K562 (cell line): ENCODE measurements around the gene NCKAP1. TPM values are rescaled to one million over a fixed set of nuclear protein-coding genes. Genes with fewer than 3 reads are reported as not detected.

Source experiments
- ARID1B ChIP-seq: fragments of 450-650 bp; IDR thresholded peaks from 2 replicates; pipeline ENCODE4 v1.6.1; 2016; ENCODE audit warnings: antibody characterized with exemption, mild to moderate bottlenecking, inconsistent platforms
- ELF4 ChIP-seq: fragments of 450-650 bp; formaldehyde crosslinking; IDR thresholded peaks from 2 replicates; pipeline ENCODE4 v1.4.0; 2022; ENCODE audit warnings: missing genetic modification characterization
- HCFC1 ChIP-seq: IDR thresholded peaks from 2 replicates; pipeline ENCODE4 v1.6.1; 2012; ENCODE audit warnings: low read depth, low read length, improper control_type of control experiment
- HNRNPK ChIP-seq: fragments of 200-400 bp; formaldehyde crosslinking; IDR thresholded peaks from one replicate; pipeline ENCODE4 v1.6.1; 2018; ENCODE audit warnings: mild to moderate bottlenecking, low read depth, low read length; ENCODE audit not compliant: poor library complexity, severe bottlenecking
- HSF4 ChIP-seq: fragments of 250-450 bp; sonication (Bioruptor Pico); IDR thresholded peaks from 2 replicates; pipeline ENCODE4 v2.1.2; 2022; ENCODE audit warnings: mild to moderate bottlenecking, moderate library complexity, borderline replicate concordance
- NCOR1 ChIP-seq: fragments of 450-650 bp; IDR thresholded peaks from 2 replicates; pipeline ENCODE4 v1.6.1; 2016; ENCODE audit warnings: mild to moderate bottlenecking, moderate library complexity
- PHF20 ChIP-seq: fragments of 450-650 bp; IDR thresholded peaks from 2 replicates; pipeline ENCODE4 v1.6.1; 2018; ENCODE audit not compliant: partially characterized antibody
- SOX6 ChIP-seq: fragments of 450-650 bp; IDR thresholded peaks from 2 replicates; pipeline ENCODE4 v1.6.1; 2014; ENCODE audit warnings: mild to moderate bottlenecking
- ZNF133 ChIP-seq: fragments of 250-450 bp; sonication (Bioruptor Pico); IDR thresholded peaks from 2 replicates; pipeline ENCODE4 v1.4.0; 2020; ENCODE audit warnings: mild to moderate bottlenecking
- ZNF384 ChIP-seq: IDR thresholded peaks from 2 replicates; pipeline ENCODE4 v1.6.1; 2012; ENCODE audit warnings: low read depth, low read length, improper control_type of control experiment
- ZNF41 ChIP-seq: fragments of 250-450 bp; sonication (Bioruptor Pico); conservative IDR thresholded peaks from 2 replicates; pipeline ENCODE4 v1.4.0; 2020; ENCODE audit warnings: mild to moderate bottlenecking
- ZNF644 ChIP-seq: fragments of 200-800 bp; sonication (Bioruptor generic); IDR thresholded peaks from 2 replicates; pipeline ENCODE4 v1.6.1; 2016; ENCODE audit warnings: low read depth, missing genetic modification characterization, missing compliant biosample characterization
- ZNF699 ChIP-seq: fragments of 250-450 bp; sonication (Bioruptor Pico); IDR thresholded peaks from 2 replicates; pipeline ENCODE4 v1.8.0; 2021; ENCODE audit warnings: mild to moderate bottlenecking, moderate library complexity; ENCODE audit not compliant: insufficient replicate concordance
- ZNF717 ChIP-seq: fragments of 250-450 bp; sonication (Bioruptor Pico); IDR thresholded peaks from 2 replicates; pipeline ENCODE4 v1.5.0; 2021
- polyA plus RNA-seq, 8 experiments: library from polyadenylated mRNA; depleted of rRNA in 4 of 8; stranded (reverse) in 5 of 8; unstranded in 3 of 8; fragments of >200 nt; fragmentation: Nextera tagmentation in 2 of 8; fragmentation: Illumina TruSeq in 1 of 8; extraction: Ambion mirVana in 2 of 8; extraction: Trizol in 1 of 8; gene quantifications; 2 replicates each; pipeline versions ENCODE4 v1.2.1 to v1.2.3, GENCODE V29; 2011 to 2014; ENCODE audit warnings: inconsistent platforms in 1 of 8, missing spikeins in 1 of 8
- total RNA-seq, 7 experiments: library from RNA; depleted of rRNA in 6 of 7; stranded (reverse); fragments of >200 nt in 6 of 7; fragmentation: Illumina TruSeq in 2 of 7; extraction: Trizol in 2 of 7; gene quantifications; 2 replicates each; pipeline versions ENCODE4 v1.2.1 to v1.2.3, GENCODE V29; 2011 to 2021; ENCODE audit warnings: low replicate concordance in 1 of 7
- TF ChIP-seq, protein P1 (sequence below): fragments of 450-650 bp; IDR thresholded peaks from 2 replicates; pipeline ENCODE4 v1.6.1; 2016; ENCODE audit warnings: mild to moderate bottlenecking, moderate library complexity

The NCKAP1 gene
- total and polyA plus RNA-seq, 9 of the 15 experiments (the other 6 are each of a cell fraction or from before 2014, with no cell fraction given) = 34.0 to 153 (median 88.7) TPM

DNA sequence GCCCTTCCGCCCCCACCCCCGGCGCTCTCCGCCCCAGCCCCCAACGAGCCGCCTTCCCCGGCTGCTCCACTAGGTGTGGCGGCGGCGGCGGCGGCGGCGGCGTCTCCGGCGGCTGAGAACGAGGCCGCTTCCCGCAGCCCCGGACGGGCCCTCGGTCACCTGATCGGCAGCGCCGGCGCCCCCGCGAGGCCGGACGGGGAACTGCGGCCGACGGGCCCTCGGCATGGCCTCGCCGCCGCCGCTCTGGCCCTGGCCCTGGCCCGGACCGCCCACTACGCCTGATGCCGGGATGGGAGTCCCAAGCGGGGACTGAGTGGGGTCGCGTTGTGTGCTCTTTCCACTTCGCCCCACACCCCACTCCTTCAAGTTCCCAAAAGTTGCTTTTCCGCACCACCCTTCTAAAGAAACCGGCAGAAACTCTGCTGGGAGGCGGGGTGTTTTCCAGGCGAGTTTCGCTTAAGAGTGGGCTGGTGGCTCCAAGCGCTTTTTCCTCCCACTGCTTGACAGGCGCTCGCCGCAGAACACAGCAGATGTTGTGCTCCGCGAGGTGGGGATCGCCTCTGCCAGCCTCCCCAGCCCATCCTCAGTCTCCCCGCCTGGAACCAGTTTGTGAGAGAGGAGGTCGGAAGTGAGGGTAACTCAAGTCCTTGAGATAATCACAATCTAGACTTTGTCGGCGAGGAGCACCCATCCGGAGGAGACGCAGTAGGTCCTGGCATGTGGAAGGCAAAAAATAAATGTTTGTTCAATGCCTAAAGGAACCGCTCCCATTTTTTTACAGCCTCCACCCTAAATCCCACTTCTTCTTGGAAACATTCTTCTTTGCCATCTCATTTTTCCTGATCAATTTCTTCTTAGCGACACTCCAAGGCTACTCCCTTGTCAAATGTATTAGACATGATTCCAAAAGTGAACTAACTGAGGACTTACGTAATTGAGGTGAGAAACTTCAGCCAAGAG, at the start of gene NCKAP1 (continued):
- TF ChIP-seq, protein P1, sequence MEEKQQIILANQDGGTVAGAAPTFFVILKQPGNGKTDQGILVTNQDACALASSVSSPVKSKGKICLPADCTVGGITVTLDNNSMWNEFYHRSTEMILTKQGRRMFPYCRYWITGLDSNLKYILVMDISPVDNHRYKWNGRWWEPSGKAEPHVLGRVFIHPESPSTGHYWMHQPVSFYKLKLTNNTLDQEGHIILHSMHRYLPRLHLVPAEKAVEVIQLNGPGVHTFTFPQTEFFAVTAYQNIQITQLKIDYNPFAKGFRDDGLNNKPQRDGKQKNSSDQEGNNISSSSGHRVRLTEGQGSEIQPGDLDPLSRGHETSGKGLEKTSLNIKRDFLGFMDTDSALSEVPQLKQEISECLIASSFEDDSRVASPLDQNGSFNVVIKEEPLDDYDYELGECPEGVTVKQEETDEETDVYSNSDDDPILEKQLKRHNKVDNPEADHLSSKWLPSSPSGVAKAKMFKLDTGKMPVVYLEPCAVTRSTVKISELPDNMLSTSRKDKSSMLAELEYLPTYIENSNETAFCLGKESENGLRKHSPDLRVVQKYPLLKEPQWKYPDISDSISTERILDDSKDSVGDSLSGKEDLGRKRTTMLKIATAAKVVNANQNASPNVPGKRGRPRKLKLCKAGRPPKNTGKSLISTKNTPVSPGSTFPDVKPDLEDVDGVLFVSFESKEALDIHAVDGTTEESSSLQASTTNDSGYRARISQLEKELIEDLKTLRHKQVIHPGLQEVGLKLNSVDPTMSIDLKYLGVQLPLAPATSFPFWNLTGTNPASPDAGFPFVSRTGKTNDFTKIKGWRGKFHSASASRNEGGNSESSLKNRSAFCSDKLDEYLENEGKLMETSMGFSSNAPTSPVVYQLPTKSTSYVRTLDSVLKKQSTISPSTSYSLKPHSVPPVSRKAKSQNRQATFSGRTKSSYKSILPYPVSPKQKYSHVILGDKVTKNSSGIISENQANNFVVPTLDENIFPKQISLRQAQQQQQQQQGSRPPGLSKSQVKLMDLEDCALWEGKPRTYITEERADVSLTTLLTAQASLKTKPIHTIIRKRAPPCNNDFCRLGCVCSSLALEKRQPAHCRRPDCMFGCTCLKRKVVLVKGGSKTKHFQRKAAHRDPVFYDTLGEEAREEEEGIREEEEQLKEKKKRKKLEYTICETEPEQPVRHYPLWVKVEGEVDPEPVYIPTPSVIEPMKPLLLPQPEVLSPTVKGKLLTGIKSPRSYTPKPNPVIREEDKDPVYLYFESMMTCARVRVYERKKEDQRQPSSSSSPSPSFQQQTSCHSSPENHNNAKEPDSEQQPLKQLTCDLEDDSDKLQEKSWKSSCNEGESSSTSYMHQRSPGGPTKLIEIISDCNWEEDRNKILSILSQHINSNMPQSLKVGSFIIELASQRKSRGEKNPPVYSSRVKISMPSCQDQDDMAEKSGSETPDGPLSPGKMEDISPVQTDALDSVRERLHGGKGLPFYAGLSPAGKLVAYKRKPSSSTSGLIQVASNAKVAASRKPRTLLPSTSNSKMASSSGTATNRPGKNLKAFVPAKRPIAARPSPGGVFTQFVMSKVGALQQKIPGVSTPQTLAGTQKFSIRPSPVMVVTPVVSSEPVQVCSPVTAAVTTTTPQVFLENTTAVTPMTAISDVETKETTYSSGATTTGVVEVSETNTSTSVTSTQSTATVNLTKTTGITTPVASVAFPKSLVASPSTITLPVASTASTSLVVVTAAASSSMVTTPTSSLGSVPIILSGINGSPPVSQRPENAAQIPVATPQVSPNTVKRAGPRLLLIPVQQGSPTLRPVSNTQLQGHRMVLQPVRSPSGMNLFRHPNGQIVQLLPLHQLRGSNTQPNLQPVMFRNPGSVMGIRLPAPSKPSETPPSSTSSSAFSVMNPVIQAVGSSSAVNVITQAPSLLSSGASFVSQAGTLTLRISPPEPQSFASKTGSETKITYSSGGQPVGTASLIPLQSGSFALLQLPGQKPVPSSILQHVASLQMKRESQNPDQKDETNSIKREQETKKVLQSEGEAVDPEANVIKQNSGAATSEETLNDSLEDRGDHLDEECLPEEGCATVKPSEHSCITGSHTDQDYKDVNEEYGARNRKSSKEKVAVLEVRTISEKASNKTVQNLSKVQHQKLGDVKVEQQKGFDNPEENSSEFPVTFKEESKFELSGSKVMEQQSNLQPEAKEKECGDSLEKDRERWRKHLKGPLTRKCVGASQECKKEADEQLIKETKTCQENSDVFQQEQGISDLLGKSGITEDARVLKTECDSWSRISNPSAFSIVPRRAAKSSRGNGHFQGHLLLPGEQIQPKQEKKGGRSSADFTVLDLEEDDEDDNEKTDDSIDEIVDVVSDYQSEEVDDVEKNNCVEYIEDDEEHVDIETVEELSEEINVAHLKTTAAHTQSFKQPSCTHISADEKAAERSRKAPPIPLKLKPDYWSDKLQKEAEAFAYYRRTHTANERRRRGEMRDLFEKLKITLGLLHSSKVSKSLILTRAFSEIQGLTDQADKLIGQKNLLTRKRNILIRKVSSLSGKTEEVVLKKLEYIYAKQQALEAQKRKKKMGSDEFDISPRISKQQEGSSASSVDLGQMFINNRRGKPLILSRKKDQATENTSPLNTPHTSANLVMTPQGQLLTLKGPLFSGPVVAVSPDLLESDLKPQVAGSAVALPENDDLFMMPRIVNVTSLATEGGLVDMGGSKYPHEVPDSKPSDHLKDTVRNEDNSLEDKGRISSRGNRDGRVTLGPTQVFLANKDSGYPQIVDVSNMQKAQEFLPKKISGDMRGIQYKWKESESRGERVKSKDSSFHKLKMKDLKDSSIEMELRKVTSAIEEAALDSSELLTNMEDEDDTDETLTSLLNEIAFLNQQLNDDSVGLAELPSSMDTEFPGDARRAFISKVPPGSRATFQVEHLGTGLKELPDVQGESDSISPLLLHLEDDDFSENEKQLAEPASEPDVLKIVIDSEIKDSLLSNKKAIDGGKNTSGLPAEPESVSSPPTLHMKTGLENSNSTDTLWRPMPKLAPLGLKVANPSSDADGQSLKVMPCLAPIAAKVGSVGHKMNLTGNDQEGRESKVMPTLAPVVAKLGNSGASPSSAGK = peak; percentile 68
- no peak for TF ChIP-seq ZNF717 (CRISPR knock-in tag)
- TF ChIP-seq HNRNPK = peak; percentile 19
- TF ChIP-seq ZNF699 (CRISPR knock-in tag) = no peak
- TF ChIP-seq ARID1B = peak; percentile 30; the same call in 1 of the 2 replicates
- no peak for TF ChIP-seq ELF4 (CRISPR knock-in tag)
- TF ChIP-seq SOX6 = peak; percentile 36; the same call in 1 of the 2 replicates
- TF ChIP-seq ZNF41 (CRISPR knock-in tag) = 0 out of 2 replicates have a peak, but pooled peaks have one; percentile 6
- peak; percentile 33 for TF ChIP-seq NCOR1
- 0 out of 2 replicates have a peak, but pooled peaks have one; percentile 36 for TF ChIP-seq ZNF133 (CRISPR knock-in tag)
- no peak for TF ChIP-seq PHF20
- TF ChIP-seq HCFC1 = peak; percentile 43; the same call in 1 of the 2 replicates
- TF ChIP-seq ZNF644 (tag) = no peak
- TF ChIP-seq ZNF384 = 0 out of 2 replicates have a peak, but pooled peaks have one; percentile 12
- 0 out of 2 replicates have a peak, but pooled peaks have one; percentile 58 for TF ChIP-seq HSF4 (CRISPR knock-in tag)
